ENCODE data around the gene NPHP4.

NPHP4 gene

GRCh38 chr1:5966543-5967205, 25.6 kb downstream of the NPHP4 start:
- H3K4me3 ChIP-seq (replicated peaks in 1 of 2; ENCODE audit: low read depth in 2 of 2, low read length in 2 of 2), result no peak overlapping the region
- TF ChIP-seq CTCF (IDR thresholded peaks at IDR 0.05; ENCODE audit: low read depth, low read length), result no peak
- no peak for DNase-seq (ENCODE audit: low read depth in 2 of 2)

- no peak for TF ChIP-seq CTCF (IDR thresholded peaks at IDR 0.05; ENCODE audit: low read depth, low read length)
- DNase-seq (ENCODE audit: low read depth in 2 of 2), result no peak
- no peak overlapping the region for H3K4me3 ChIP-seq (replicated peaks in 1 of 2; ENCODE audit: low read depth in 2 of 2, low read length in 2 of 2)
Observed at GRCh38 chr1:5965586-5966131, 26.6 kb downstream of the NPHP4 start.

GRCh38 chr1:5962265-5963105, 29.7 kb downstream of the NPHP4 start:
- TF ChIP-seq CTCF (IDR thresholded peaks at IDR 0.05; ENCODE audit: low read depth, low read length), result no peak
- no peak overlapping the region for H3K4me3 ChIP-seq (replicated peaks in 1 of 2; ENCODE audit: low read depth in 2 of 2, low read length in 2 of 2)
- DNase-seq (ENCODE audit: low read depth in 2 of 2), result no peak

- TF ChIP-seq CTCF (IDR thresholded peaks at IDR 0.05; ENCODE audit: low read depth, low read length), result no peak
Observed at GRCh38 chr1:5961601-5962000, 30.6 kb downstream of the NPHP4 start.

GRCh38 chr1:5960336-5960735, 31.9 kb downstream of the NPHP4 start:
- H3K4me3 ChIP-seq (replicated peaks in 1 of 2; ENCODE audit: low read depth in 2 of 2, low read length in 2 of 2), result no peak overlapping the region
- TF ChIP-seq CTCF (IDR thresholded peaks at IDR 0.05; ENCODE audit: low read depth, low read length), result no peak

More at GRCh38 chr1:5961601-5962000, 30.6 kb downstream of the NPHP4 start:
- DNase-seq (ENCODE audit: low read depth in 2 of 2), result no peak
- no peak overlapping the region for H3K4me3 ChIP-seq (replicated peaks in 1 of 2; ENCODE audit: low read depth in 2 of 2, low read length in 2 of 2)

GRCh38 chr1:5959667-5960230, 32.5 kb downstream of the NPHP4 start:
- DNase-seq (ENCODE audit: low read depth in 2 of 2), result no peak
- TF ChIP-seq CTCF (IDR thresholded peaks at IDR 0.05; ENCODE audit: low read depth, low read length), result no peak
- H3K4me3 ChIP-seq (replicated peaks in 1 of 2; ENCODE audit: low read depth in 2 of 2, low read length in 2 of 2), result no peak overlapping the region

More at GRCh38 chr1:5960336-5960735, 31.9 kb downstream of the NPHP4 start:
- no peak for DNase-seq (ENCODE audit: low read depth in 2 of 2)
